Hepatocyte (in vitro differentiated cells): ENCODE measurements around the gene DNAAF3.

Experiments
- CTCF ChIP-seq: fragments of 200-600 bp; sonication (generic); IDR thresholded peaks from 2 replicates; pipeline ENCODE4 v1.5.1; 2016; ENCODE audit warnings: antibody characterized with exemption, mild to moderate bottlenecking; ENCODE audit not compliant: poor library complexity
- EZH2 ChIP-seq: fragments of 200-600 bp; sonication (generic); IDR thresholded peaks from 2 replicates; pipeline ENCODE4 v1.6.1; 2016; ENCODE audit warnings: antibody characterized with exemption, mild to moderate bottlenecking, borderline replicate concordance

- TF ChIP-seq EZH2 (no peak), CTCF (no peak)
Observed at GRCh38 chr19:55157064-55157908, 9.1 kb downstream of the DNAAF3 start, which contains the start of gene TNNI3.
